Gastroesophageal sphincter (tissue), 3 donors: ENCODE data around the gene SIAH3.

Experiments used
- POLR2A ChIP-seq, 2 donors: fragments of 450-650 bp; IDR thresholded peaks; one replicate each; pipeline ENCODE4 v1.6.1; 2017; ENCODE audit warnings: antibody characterized with exemption in 2 of 2, mild to moderate bottlenecking in 2 of 2, moderate library complexity in 1 of 2
- TF ChIP-seq, protein P1 (sequence below), 4 experiments: fragments of 200-600 bp in 2 of 4; fragments of 450-650 bp in 2 of 4; sonication (generic) in 1 of 4; IDR thresholded peaks; one replicate each; pipeline ENCODE4 v1.5.1; 2017 to 2019; ENCODE audit warnings: antibody characterized with exemption in 4 of 4, mild to moderate bottlenecking in 2 of 4, moderate library complexity in 2 of 4

DNA sequence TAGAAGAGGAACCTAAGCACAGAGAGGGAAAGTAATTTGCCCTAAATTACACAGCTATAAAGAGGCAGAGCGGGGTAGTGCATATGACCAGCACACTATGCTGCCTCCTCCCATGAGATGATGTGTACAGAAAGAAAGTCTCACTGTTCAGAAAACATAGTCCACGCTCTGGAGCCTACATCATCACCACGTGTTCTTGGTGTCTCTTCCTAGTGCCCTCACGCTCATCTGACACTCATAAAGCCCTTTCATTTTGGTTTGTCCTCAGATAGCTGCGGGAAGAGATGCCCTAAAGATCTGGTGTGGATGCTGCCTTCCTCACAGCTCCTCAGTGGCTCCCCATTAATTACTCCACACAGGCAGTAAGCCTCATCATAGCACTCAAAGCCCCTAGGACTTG is 27.4 kb upstream of the SIAH3 start:
- TF ChIP-seq, protein P1, sequence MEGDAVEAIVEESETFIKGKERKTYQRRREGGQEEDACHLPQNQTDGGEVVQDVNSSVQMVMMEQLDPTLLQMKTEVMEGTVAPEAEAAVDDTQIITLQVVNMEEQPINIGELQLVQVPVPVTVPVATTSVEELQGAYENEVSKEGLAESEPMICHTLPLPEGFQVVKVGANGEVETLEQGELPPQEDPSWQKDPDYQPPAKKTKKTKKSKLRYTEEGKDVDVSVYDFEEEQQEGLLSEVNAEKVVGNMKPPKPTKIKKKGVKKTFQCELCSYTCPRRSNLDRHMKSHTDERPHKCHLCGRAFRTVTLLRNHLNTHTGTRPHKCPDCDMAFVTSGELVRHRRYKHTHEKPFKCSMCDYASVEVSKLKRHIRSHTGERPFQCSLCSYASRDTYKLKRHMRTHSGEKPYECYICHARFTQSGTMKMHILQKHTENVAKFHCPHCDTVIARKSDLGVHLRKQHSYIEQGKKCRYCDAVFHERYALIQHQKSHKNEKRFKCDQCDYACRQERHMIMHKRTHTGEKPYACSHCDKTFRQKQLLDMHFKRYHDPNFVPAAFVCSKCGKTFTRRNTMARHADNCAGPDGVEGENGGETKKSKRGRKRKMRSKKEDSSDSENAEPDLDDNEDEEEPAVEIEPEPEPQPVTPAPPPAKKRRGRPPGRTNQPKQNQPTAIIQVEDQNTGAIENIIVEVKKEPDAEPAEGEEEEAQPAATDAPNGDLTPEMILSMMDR (IDR thresholded peaks at IDR 0.05), result no peak
- no peak for TF ChIP-seq POLR2A (IDR thresholded peaks at IDR 0.05)
